HepG2 (cell line): ENCODE data around the gene CTSA. TPM values are rescaled to one million over a fixed set of nuclear protein-coding genes. Genes with fewer than 3 reads are reported as not detected.
A peak's percentile ranks its signal among the peaks of the same experiment; 100 is the strongest.

Experiments
- ADNP ChIP-seq: sonication (generic); formaldehyde crosslinking; IDR thresholded peaks from 2 replicates; pipeline ENCODE4 v1.4.0; 2020; ENCODE audit warnings: missing genetic modification reagents
- DNMT1 ChIP-seq: sonication (generic); formaldehyde crosslinking; IDR thresholded peaks from 2 replicates; pipeline ENCODE4 v1.5.1; 2020; ENCODE audit warnings: mild to moderate bottlenecking, missing genetic modification reagents
- DR1 ChIP-seq: sonication (generic); formaldehyde crosslinking; IDR thresholded peaks from 2 replicates; pipeline ENCODE4 v1.8.0; 2021; ENCODE audit warnings: mild to moderate bottlenecking, missing genetic modification reagents, inconsistent platforms
- ELF4 ChIP-seq: sonication (generic); formaldehyde crosslinking; IDR thresholded peaks from 2 replicates; pipeline ENCODE4 v1.5.0; 2020; ENCODE audit warnings: missing genetic modification reagents, mild to moderate bottlenecking, moderate library complexity, borderline replicate concordance
- FOXJ3 ChIP-seq: sonication (generic); formaldehyde crosslinking; IDR thresholded peaks from 2 replicates; pipeline ENCODE4 v1.4.0; 2020; ENCODE audit warnings: missing genetic modification reagents, mild to moderate bottlenecking, borderline replicate concordance
- KAT2B ChIP-seq: fragments of 150-350 bp; IDR thresholded peaks from 2 replicates; pipeline ENCODE4 v1.6.1; 2014; ENCODE audit warnings: low read depth, low read length, borderline replicate concordance
- KDM1A ChIP-seq: IDR thresholded peaks from 2 replicates; pipeline ENCODE4 v1.6.1; 2016; ENCODE audit warnings: missing compliant biosample characterization
- KLF15 ChIP-seq: sonication (generic); formaldehyde crosslinking; IDR thresholded peaks from 2 replicates; pipeline ENCODE4 v1.8.1; 2023; ENCODE audit warnings: borderline replicate concordance, mild to moderate bottlenecking, inconsistent platforms, missing genetic modification reagents, mixed read lengths
- KMT2B ChIP-seq: IDR thresholded peaks from 2 replicates; pipeline ENCODE4 v1.6.1; 2016; ENCODE audit warnings: missing genetic modification reagents, missing compliant biosample characterization
- NR2C2 ChIP-seq: sonication (generic); formaldehyde crosslinking; IDR thresholded peaks from 2 replicates; pipeline ENCODE4 v1.4.0; 2020; ENCODE audit warnings: missing genetic modification reagents, mild to moderate bottlenecking, moderate library complexity, borderline replicate concordance
- NR3C1 ChIP-seq: sonication (generic); formaldehyde crosslinking; IDR thresholded peaks from 2 replicates; pipeline ENCODE4 v1.4.0; 2020; ENCODE audit warnings: missing genetic modification reagents
- PAWR ChIP-seq: sonication (generic); formaldehyde crosslinking; IDR thresholded peaks from 2 replicates; pipeline ENCODE4 v1.4.0; 2020; ENCODE audit warnings: missing genetic modification reagents, mild to moderate bottlenecking, borderline replicate concordance
- PHF20 ChIP-seq: sonication (generic); formaldehyde crosslinking; IDR thresholded peaks from 2 replicates; pipeline ENCODE4 v1.5.0; 2020; ENCODE audit warnings: mild to moderate bottlenecking, missing genetic modification reagents
- PHF8 ChIP-seq: sonication (generic); formaldehyde crosslinking; IDR thresholded peaks from 2 replicates; pipeline ENCODE4 v1.5.0; 2020; ENCODE audit warnings: missing genetic modification reagents
- RAD21 ChIP-seq: fragments of 450-650 bp; formaldehyde crosslinking; IDR thresholded peaks from 2 replicates; pipeline ENCODE4 v1.5.0; 2020; ENCODE audit warnings: mild to moderate bottlenecking
- STAT6 ChIP-seq: sonication (generic); formaldehyde crosslinking; IDR thresholded peaks from 2 replicates; pipeline ENCODE4 v1.4.0; 2020; ENCODE audit warnings: missing genetic modification reagents, mild to moderate bottlenecking, borderline replicate concordance
- U2AF1 ChIP-seq: fragments of 200-400 bp; formaldehyde crosslinking; optimal IDR thresholded peaks from 2 replicates; pipeline ENCODE3; 2017; ENCODE audit warnings: mild to moderate bottlenecking, low read depth, low read length
- ZNF160 ChIP-seq: sonication (generic); formaldehyde crosslinking; IDR thresholded peaks from 2 replicates; pipeline ENCODE4 v1.8.0; 2022; ENCODE audit warnings: mild to moderate bottlenecking, inconsistent platforms, missing genetic modification reagents
- ZNF225 ChIP-seq: sonication (generic); formaldehyde crosslinking; IDR thresholded peaks from 2 replicates; pipeline ENCODE4 v1.4.0; 2020; ENCODE audit warnings: mild to moderate bottlenecking, missing genetic modification reagents
- ZNF24 ChIP-seq: fragments of 450-650 bp; IDR thresholded peaks from 2 replicates; pipeline ENCODE4 v1.6.1; 2017; ENCODE audit warnings: antibody characterized with exemption, mild to moderate bottlenecking
- ZNF432 ChIP-seq: sonication (generic); formaldehyde crosslinking; IDR thresholded peaks from 2 replicates; pipeline ENCODE4 v1.5.0; 2020; ENCODE audit warnings: missing genetic modification reagents, mild to moderate bottlenecking, borderline replicate concordance
- ZNF484 ChIP-seq: sonication (generic); formaldehyde crosslinking; IDR thresholded peaks from 2 replicates; pipeline ENCODE4 v1.5.1; 2020; ENCODE audit warnings: mild to moderate bottlenecking, low read depth, missing genetic modification reagents, borderline replicate concordance
- ZNF674 ChIP-seq: sonication (generic); formaldehyde crosslinking; IDR thresholded peaks from 2 replicates; pipeline ENCODE4 v1.5.0; 2020; ENCODE audit warnings: low read depth, mild to moderate bottlenecking, missing genetic modification reagents
- ZNF75D ChIP-seq: sonication (generic); formaldehyde crosslinking; IDR thresholded peaks from 2 replicates; pipeline ENCODE4 v1.8.1; 2023; ENCODE audit warnings: missing genetic modification reagents, mild to moderate bottlenecking, borderline replicate concordance
- ZNF788 ChIP-seq: sonication (generic); formaldehyde crosslinking; IDR thresholded peaks from 2 replicates; pipeline ENCODE4 v1.5.0; 2020; ENCODE audit warnings: mild to moderate bottlenecking, missing genetic modification reagents, borderline replicate concordance
- ZNF879 ChIP-seq: sonication (generic); formaldehyde crosslinking; IDR thresholded peaks from 2 replicates; pipeline ENCODE4 v1.8.1; 2023; ENCODE audit warnings: missing genetic modification reagents
- ZNF883 ChIP-seq: sonication (generic); formaldehyde crosslinking; IDR thresholded peaks from 2 replicates; pipeline ENCODE4 v1.5.1; 2020; ENCODE audit warnings: mild to moderate bottlenecking, missing genetic modification reagents; ENCODE audit errors: not compliant biosample characterization
- polyA plus RNA-seq, 8 experiments: library from polyadenylated mRNA; depleted of rRNA in 3 of 8; stranded (reverse) in 7 of 8; unstranded in 1 of 8; fragments of >200 nt; fragmentation: Illumina TruSeq in 4 of 8; extraction: Trizol in 4 of 8; gene quantifications; 2 replicates each; pipeline versions ENCODE4 v1.2.1 to v1.2.3, GENCODE V29; 2011 to 2016; ENCODE audit warnings: low read depth in 4 of 8, missing spikeins in 1 of 8, mixed read lengths in 1 of 8; ENCODE audit not compliant: insufficient read depth in 1 of 8
- total RNA-seq, 5 experiments: library from RNA; depleted of rRNA; stranded (reverse); fragments of >200 nt; fragmentation: Illumina TruSeq; extraction: Trizol; gene quantifications; 2 replicates each; pipeline ENCODE4 v1.2.3, GENCODE V29; 2016; ENCODE audit warnings: low read depth in 1 of 5
- TF ChIP-seq, protein P1 (sequence below): sonication (generic); formaldehyde crosslinking; IDR thresholded peaks from 2 replicates; pipeline ENCODE4 v1.9.0; 2021; ENCODE audit warnings: missing genetic modification reagents, borderline replicate concordance

Gene CTSA
- total and polyA plus RNA-seq, 2 of the 13 experiments (the other 11 are each of a cell fraction or from before 2014, with no cell fraction given) = 202 to 231 TPM

DNA sequence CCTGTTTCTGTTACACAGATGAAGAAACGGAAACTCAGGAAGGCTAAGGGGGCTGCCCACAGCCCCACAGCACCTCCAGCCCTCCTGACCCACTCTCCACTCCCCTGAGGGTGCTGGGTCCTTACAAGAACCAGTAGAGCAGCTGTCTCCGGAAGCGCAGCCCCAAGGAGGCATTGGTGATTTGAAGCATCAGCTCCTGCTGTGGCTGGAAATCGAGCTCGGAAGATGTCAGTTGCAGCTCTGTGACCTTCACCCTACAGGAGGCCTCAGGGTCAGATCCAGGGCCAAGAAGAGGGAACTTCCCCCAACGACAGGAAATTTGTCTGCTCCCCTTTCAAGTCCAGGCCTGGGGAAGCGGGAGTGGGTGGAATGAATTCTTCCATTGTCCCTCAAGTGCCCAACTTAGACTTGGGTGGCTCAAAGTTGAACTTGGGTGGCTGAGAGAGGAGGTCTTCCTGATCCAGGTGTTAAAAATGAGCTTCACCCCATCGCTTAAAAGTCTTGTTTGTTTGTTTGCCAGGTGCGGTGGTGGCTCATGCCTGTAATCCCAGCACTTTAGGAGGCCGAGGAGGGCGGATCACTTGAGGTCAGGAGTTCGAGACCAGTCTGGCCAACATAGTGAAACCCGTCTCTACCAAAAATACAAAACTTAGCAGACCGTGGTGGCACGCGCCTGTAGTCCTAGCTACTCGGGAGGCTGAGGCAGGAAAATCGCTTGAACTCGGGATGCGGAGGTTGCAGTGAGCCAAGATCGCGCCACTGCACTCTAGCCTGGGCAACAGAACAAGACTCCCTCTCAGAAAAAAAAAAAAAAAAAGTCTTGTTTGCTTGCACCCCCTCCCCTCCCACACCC lies 18.9 kb downstream of the CTSA start (continued):
- TF ChIP-seq, protein P1, sequence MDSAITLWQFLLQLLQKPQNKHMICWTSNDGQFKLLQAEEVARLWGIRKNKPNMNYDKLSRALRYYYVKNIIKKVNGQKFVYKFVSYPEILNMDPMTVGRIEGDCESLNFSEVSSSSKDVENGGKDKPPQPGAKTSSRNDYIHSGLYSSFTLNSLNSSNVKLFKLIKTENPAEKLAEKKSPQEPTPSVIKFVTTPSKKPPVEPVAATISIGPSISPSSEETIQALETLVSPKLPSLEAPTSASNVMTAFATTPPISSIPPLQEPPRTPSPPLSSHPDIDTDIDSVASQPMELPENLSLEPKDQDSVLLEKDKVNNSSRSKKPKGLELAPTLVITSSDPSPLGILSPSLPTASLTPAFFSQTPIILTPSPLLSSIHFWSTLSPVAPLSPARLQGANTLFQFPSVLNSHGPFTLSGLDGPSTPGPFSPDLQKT = no peak
- no peak for TF ChIP-seq STAT6 (CRISPR knock-in tag)
- TF ChIP-seq RAD21 (CRISPR knock-in tag) = no peak
- 0 out of 2 replicates have a peak, but pooled peaks have one; percentile 10 for TF ChIP-seq KMT2B (CRISPR knock-in tag)
- TF ChIP-seq ADNP (CRISPR knock-in tag) = peak; percentile 62; the same call in 1 of the 2 replicates
- TF ChIP-seq ZNF225 (CRISPR knock-in tag) = no peak
- TF ChIP-seq ZNF879 = 0 out of 2 replicates have a peak, but pooled peaks have one; percentile 57
- no peak for TF ChIP-seq KLF15 (CRISPR knock-in tag)
- no peak for TF ChIP-seq FOXJ3 (CRISPR knock-in tag)
- peak; percentile 74; the same call in 1 of the 2 replicates for TF ChIP-seq ZNF788 (CRISPR knock-in tag)
- TF ChIP-seq KDM1A (CRISPR knock-in tag) = no peak
- TF ChIP-seq KAT2B = no peak
- TF ChIP-seq DR1 (CRISPR knock-in tag) = no peak
- peak; percentile 57 for TF ChIP-seq NR2C2
- TF ChIP-seq ZNF432 (CRISPR knock-in tag) = no peak
- no peak for TF ChIP-seq ZNF883 (CRISPR knock-in tag)
- no peak for TF ChIP-seq PHF20
- TF ChIP-seq ZNF160 (CRISPR knock-in tag) = no peak
- peak; percentile 37 for TF ChIP-seq PHF8
- no peak for TF ChIP-seq DNMT1 (CRISPR knock-in tag)
- TF ChIP-seq PAWR (CRISPR knock-in tag) = no peak
- no peak for TF ChIP-seq NR3C1 (CRISPR knock-in tag)
- no peak for TF ChIP-seq U2AF1
- TF ChIP-seq ZNF674 (CRISPR knock-in tag) = no peak
- TF ChIP-seq ZNF24 = no peak
- no peak for TF ChIP-seq ELF4 (CRISPR knock-in tag)
- no peak for TF ChIP-seq ZNF484 (CRISPR knock-in tag)
- no peak for TF ChIP-seq ZNF75D (CRISPR knock-in tag)
